Right hindlimb (tissue), 1 donor: ENCODE data around the gene RRP36.
"Not testable (repeated sequence)": the region's sequence is repeated elsewhere in the genome, so short reads cannot be mapped to it uniquely, and the experiment has no call there.

Experiments
- DNase-seq: peaks from one replicate; pipeline ENCODE4 v3.0.0-alpha.2; 2018

Gene RRP36

GRCh38 chr6:43021270-43022047, at the start of gene RRP36:
RRP36 (plus strand) TSS chr6:43021623; CDS start chr6:43021655, 32 bp downstream.
- DNase-seq, result peak; percentile 88

- no peak for DNase-seq
Observed at GRCh38 chr6:42971746-42972327, 49.6 kb upstream of the RRP36 start.

GRCh38 chr6:42973926-42974325, 47.5 kb upstream of the RRP36 start:
- no peak for DNase-seq

GRCh38 chr6:42974919-42975505, 46.4 kb upstream of the RRP36 start:
- DNase-seq, result no peak

GRCh38 chr6:42978487-42978838, 43.0 kb upstream of the RRP36 start:
- peak; percentile 49 for DNase-seq

- DNase-seq, result peak; percentile 92
Observed at GRCh38 chr6:42978839-42979522, 42.4 kb upstream of the RRP36 start, which contains the start of gene PEX6. PEX6 (minus strand) TSS chr6:42979181; CDS start chr6:42979150, 31 bp downstream.

- no peak for DNase-seq
Observed at GRCh38 chr6:42979523-42980177, 41.8 kb upstream of the RRP36 start.

- no peak for DNase-seq
Observed at GRCh38 chr6:42981836-42982235, 39.6 kb upstream of the RRP36 start.

- DNase-seq, result peak; percentile 99
Observed at GRCh38 chr6:42984001-42984923, 37.2 kb upstream of the RRP36 start, which contains the start of gene PPP2R5D. PPP2R5D (plus strand) TSS chr6:42984570; CDS start chr6:42984678, 108 bp downstream.

GRCh38 chr6:42984924-42985475, 36.4 kb upstream of the RRP36 start:
- DNase-seq, result peak; percentile 53

GRCh38 chr6:42987533-42988451, 33.6 kb upstream of the RRP36 start:
- DNase-seq, result no peak

GRCh38 chr6:42988486-42989020, 32.9 kb upstream of the RRP36 start:
- no peak for DNase-seq

GRCh38 chr6:42989923-42990322, 31.5 kb upstream of the RRP36 start:
- no peak for DNase-seq

GRCh38 chr6:42993445-42993844, 28.0 kb upstream of the RRP36 start:
- no peak for DNase-seq

GRCh38 chr6:42996513-42996912, 24.9 kb upstream of the RRP36 start:
- no peak for DNase-seq

- not testable (repeated sequence) for DNase-seq
Observed at GRCh38 chr6:42998205-42998604, 23.2 kb upstream of the RRP36 start.

- DNase-seq, result no peak
Observed at GRCh38 chr6:43001843-43002242, 19.6 kb upstream of the RRP36 start.

GRCh38 chr6:43005844-43006243, 15.6 kb upstream of the RRP36 start:
- DNase-seq, result no peak

GRCh38 chr6:43006251-43006650, 15.2 kb upstream of the RRP36 start:
- DNase-seq, result no peak

- DNase-seq, result no peak
Observed at GRCh38 chr6:43007126-43007525, 14.3 kb upstream of the RRP36 start.
